Neural progenitor cell (in vitro differentiated cells): ENCODE results near the gene SNX13. TPM values are rescaled to one million over a fixed set of nuclear protein-coding genes. Genes with fewer than 3 reads are reported as not detected.

Experiments used
- DNase-seq: peaks from one replicate; pipeline ENCODE4 v3.0.0-alpha.2; 2016; ENCODE audit warnings: low spot score
- H2AFZ ChIP-seq: fragments of 200-600 bp; sonication (generic); replicated peaks from 2 replicates; pipeline ENCODE4 v1.6.1; 2016; ENCODE audit warnings: antibody characterized with exemption
- H3F3A ChIP-seq: fragments of 200-600 bp; sonication (generic); 2 replicates; pipeline ENCODE4 v1.6.1; 2016; ENCODE audit warnings: antibody characterized with exemption, low read depth
- H3K27ac ChIP-seq: fragments of 200-600 bp; sonication (generic); 2 replicates; pipeline ENCODE4 v1.5.1; 2016; ENCODE audit warnings: mild to moderate bottlenecking
- H3K27me3 ChIP-seq: fragments of 200-600 bp; sonication (generic); 2 replicates; pipeline ENCODE4 v1.6.1; 2016; ENCODE audit warnings: mild to moderate bottlenecking, moderate library complexity
- H3K36me3 ChIP-seq: fragments of 200-600 bp; sonication (generic); 2 replicates; pipeline ENCODE4 v1.5.1; 2016
- H3K4me1 ChIP-seq: fragments of 200-600 bp; sonication (generic); 2 replicates; pipeline ENCODE4 v1.6.1; 2016; ENCODE audit warnings: mixed run types
- H3K4me2 ChIP-seq: fragments of 200-600 bp; sonication (generic); 2 replicates; pipeline ENCODE4 v1.6.1; 2016
- H3K4me3 ChIP-seq: fragments of 200-600 bp; sonication (generic); 2 replicates; pipeline ENCODE4 v1.5.1; 2016
- H3K79me2 ChIP-seq: fragments of 200-600 bp; sonication (generic); 2 replicates; pipeline ENCODE4 v1.6.1; 2016; ENCODE audit warnings: low read depth
- H3K9ac ChIP-seq: fragments of 200-600 bp; sonication (generic); 2 replicates; pipeline ENCODE4 v1.6.1; 2016
- H3K9me3 ChIP-seq: fragments of 200-600 bp; sonication (generic); 2 replicates; pipeline ENCODE4 v1.5.1; 2016; ENCODE audit warnings: low read depth
- H4K20me1 ChIP-seq: fragments of 200-600 bp; sonication (generic); 2 replicates; pipeline ENCODE4 v1.6.1; 2016; ENCODE audit warnings: low read depth
- H3K27ac Mint-ChIP-seq: 3 replicates; pipeline ENCODE4 v1.8.0; 2021; ENCODE audit warnings: mixed read lengths
- H3K27me3 Mint-ChIP-seq: 2 replicates; pipeline ENCODE4 v1.8.0; 2022; ENCODE audit warnings: low read depth, mild to moderate bottlenecking, inconsistent platforms, moderate library complexity, mixed read lengths; ENCODE audit not compliant: insufficient read depth
- H3K36me3 Mint-ChIP-seq: 3 replicates; pipeline ENCODE4 v1.8.0; 2021; ENCODE audit warnings: mixed read lengths
- H3K4me1 Mint-ChIP-seq: 3 replicates; pipeline ENCODE4 v1.8.0; 2021; ENCODE audit warnings: mixed read lengths
- H3K4me3 Mint-ChIP-seq: 3 replicates; pipeline ENCODE4 v1.8.0; 2021; ENCODE audit warnings: mild to moderate bottlenecking, moderate library complexity, mixed read lengths
- H3K9me3 Mint-ChIP-seq: 3 replicates; pipeline ENCODE4 v1.8.0; 2020; ENCODE audit warnings: mixed read lengths
- EZH2 ChIP-seq: fragments of 200-600 bp; sonication (generic); IDR thresholded peaks from 2 replicates; pipeline ENCODE4 v1.6.1; 2017; ENCODE audit warnings: antibody characterized with exemption, mild to moderate bottlenecking, moderate library complexity
- EZH2phosphoT487 ChIP-seq: fragments of 200-600 bp; sonication (generic); IDR thresholded peaks from 2 replicates; pipeline ENCODE4 v1.6.1; 2017; ENCODE audit warnings: antibody characterized with exemption
- total RNA-seq: library from RNA; depleted of rRNA; stranded (reverse); fragments of >200 nt; gene quantifications from 2 replicates; pipeline ENCODE4 v1.2.3, GENCODE V29; 2015; ENCODE audit warnings: low replicate concordance
- TF ChIP-seq, protein P1 (sequence below): fragments of 200-600 bp; sonication (generic); IDR thresholded peaks from 2 replicates; pipeline ENCODE4 v1.5.1; 2017; ENCODE audit warnings: antibody characterized with exemption, mild to moderate bottlenecking

The SNX13 gene
- total RNA-seq, 1 donor from 2014 or later: 67.5 TPM

DNA sequence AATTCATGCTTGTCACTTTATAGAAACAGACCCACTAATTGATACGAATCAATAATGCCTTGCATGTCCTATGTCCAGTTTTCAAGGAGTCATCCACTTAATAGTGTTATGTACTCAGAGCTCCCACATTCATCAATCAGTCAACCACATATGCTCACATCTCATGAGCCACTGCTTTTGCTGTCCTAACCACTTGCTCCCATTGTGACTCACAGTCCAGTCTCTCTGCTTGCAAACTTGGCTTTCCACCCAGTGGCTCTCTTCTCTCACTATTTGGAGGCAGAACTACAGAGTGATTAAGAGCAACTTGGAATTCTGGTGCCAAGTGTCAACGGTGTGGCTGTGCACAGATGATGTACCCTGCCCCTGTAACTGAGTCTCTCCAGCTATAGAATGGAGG lies 166.0 kb downstream of the SNX13 start:
- Histone ChIP-seq H2AFZ (no peak overlapping the region), H3K4me1 (peaks cover 20% of the 10 kb centered on the region), H3K27ac (no peak overlapping the region), H3K4me2 (no peak overlapping the region), H3K9ac (no peak overlapping the region), H3K4me3 (no peak overlapping the region), H3F3A (no peaks in the 10 kb centered on the region), H3K9me3 (no peaks in the 10 kb centered on the region), H3K79me2 (no peaks in the 10 kb centered on the region), H4K20me1 (no peaks in the 10 kb centered on the region), H3K27me3 (no peaks in the 10 kb centered on the region), H3K36me3 (no peaks in the 10 kb centered on the region)
- Mint-ChIP-seq H3K4me1 (peaks cover 16% of the 10 kb centered on the region), H3K9me3 (no peaks in the 10 kb centered on the region), H3K36me3 (no peaks in the 10 kb centered on the region), H3K4me3 (no peak overlapping the region), H3K27ac (no peak overlapping the region), H3K27me3 (peaks cover 2% of the 10 kb centered on the region)
- TF ChIP-seq EZH2phosphoT487 (no peak), EZH2 (no peak)
- DNase-seq: no peak

- Histone ChIP-seq H2AFZ (no peak overlapping the region), H3F3A (no peaks in the 10 kb centered on the region), H3K27me3 (no peaks in the 10 kb centered on the region), H3K4me3 (no peak overlapping the region), H3K4me2 (no peak overlapping the region), H3K79me2 (no peaks in the 10 kb centered on the region), H3K4me1 (peaks cover 20% of the 10 kb centered on the region), H3K9ac (no peak overlapping the region), H4K20me1 (no peaks in the 10 kb centered on the region), H3K27ac (no peak overlapping the region), H3K36me3 (no peaks in the 10 kb centered on the region), H3K9me3 (no peaks in the 10 kb centered on the region)
- no peaks in the 10 kb centered on the region for H3K36me3 Mint-ChIP-seq
- no peak for DNase-seq
- no peak overlapping the region for H3K4me3 Mint-ChIP-seq
- TF ChIP-seq EZH2 (no peak), EZH2phosphoT487 (no peak)
- TF ChIP-seq, protein P1, sequence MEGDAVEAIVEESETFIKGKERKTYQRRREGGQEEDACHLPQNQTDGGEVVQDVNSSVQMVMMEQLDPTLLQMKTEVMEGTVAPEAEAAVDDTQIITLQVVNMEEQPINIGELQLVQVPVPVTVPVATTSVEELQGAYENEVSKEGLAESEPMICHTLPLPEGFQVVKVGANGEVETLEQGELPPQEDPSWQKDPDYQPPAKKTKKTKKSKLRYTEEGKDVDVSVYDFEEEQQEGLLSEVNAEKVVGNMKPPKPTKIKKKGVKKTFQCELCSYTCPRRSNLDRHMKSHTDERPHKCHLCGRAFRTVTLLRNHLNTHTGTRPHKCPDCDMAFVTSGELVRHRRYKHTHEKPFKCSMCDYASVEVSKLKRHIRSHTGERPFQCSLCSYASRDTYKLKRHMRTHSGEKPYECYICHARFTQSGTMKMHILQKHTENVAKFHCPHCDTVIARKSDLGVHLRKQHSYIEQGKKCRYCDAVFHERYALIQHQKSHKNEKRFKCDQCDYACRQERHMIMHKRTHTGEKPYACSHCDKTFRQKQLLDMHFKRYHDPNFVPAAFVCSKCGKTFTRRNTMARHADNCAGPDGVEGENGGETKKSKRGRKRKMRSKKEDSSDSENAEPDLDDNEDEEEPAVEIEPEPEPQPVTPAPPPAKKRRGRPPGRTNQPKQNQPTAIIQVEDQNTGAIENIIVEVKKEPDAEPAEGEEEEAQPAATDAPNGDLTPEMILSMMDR: no peak
- H3K27me3 Mint-ChIP-seq: peaks cover 2% of the 10 kb centered on the region
- H3K4me1 Mint-ChIP-seq: peaks cover 16% of the 10 kb centered on the region
- H3K27ac Mint-ChIP-seq: no peak overlapping the region
- H3K9me3 Mint-ChIP-seq: no peaks in the 10 kb centered on the region
Observed at GRCh38 chr7:17773289-17773626, 167.0 kb downstream of the SNX13 start.

DNA sequence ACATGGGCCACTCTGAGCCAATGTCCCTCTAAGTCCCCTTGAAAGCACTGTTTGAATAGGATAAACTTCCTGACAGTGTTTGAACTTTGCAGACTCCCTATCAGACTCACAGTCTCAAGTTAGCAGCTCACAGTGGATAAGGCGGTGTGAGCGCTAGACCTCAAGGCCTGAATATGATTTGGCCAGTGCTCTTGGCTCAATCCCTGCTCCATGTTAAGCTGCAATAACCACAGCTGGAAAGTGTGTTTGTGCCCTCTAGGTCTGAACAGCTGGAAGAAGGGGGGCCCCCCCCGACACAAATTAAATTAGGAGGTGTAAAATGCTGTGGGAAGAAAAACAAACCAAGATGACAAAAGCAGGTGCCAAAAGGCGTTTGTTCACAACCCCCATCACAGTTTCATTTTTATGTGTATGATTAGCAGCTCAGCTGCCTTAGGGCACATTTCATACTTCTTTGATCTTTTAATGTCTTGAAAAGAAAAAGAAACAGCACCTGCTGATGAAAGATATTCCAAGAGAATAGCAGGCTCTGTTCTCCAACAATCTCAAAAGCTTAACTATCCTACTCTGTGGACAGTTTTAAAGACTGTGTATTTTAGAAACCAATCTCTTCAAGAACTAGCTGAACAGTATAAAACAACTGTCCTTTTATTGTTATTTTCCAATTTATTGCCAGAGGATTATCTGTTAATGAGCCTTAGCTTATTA lies 167.6 kb downstream of the SNX13 start:
- Histone ChIP-seq H3K27me3 (no peaks in the 10 kb centered on the region), H2AFZ (no peak overlapping the region), H3F3A (no peaks in the 10 kb centered on the region), H3K4me2 (peak overlapping the region; percentile 50), H3K9me3 (no peaks in the 10 kb centered on the region), H3K9ac (no peak overlapping the region), H3K36me3 (no peaks in the 10 kb centered on the region), H3K27ac (no peak overlapping the region), H4K20me1 (no peaks in the 10 kb centered on the region), H3K4me1 (peaks cover 20% of the 10 kb centered on the region), H3K4me3 (no peak overlapping the region), H3K79me2 (no peaks in the 10 kb centered on the region)
- Mint-ChIP-seq H3K9me3 (no peaks in the 10 kb centered on the region), H3K4me3 (no peak overlapping the region), H3K36me3 (no peaks in the 10 kb centered on the region), H3K27ac (no peak overlapping the region), H3K4me1 (peaks cover 16% of the 10 kb centered on the region), H3K27me3 (peaks cover 2% of the 10 kb centered on the region)
- TF ChIP-seq, protein P1: no peak
- TF ChIP-seq EZH2 (no peak), EZH2phosphoT487 (no peak)
- DNase-seq: peak; percentile 23

- H3K27ac Mint-ChIP-seq: peak overlapping the region; percentile 26
- H3K9ac ChIP-seq: no peak overlapping the region
- H3F3A ChIP-seq: no peaks in the 10 kb centered on the region
- H3K4me2 ChIP-seq: peak overlapping the region; percentile 50
- H3K4me1 ChIP-seq: peaks cover 20% of the 10 kb centered on the region
- no peaks in the 10 kb centered on the region for H3K9me3 ChIP-seq
- no peaks in the 10 kb centered on the region for H3K27me3 ChIP-seq
- no peak overlapping the region for H3K4me3 Mint-ChIP-seq
- no peak overlapping the region for H2AFZ ChIP-seq
- no peak overlapping the region for H3K27ac ChIP-seq
- no peaks in the 10 kb centered on the region for H3K36me3 Mint-ChIP-seq
- no peaks in the 10 kb centered on the region for H4K20me1 ChIP-seq
- DNase-seq: no peak
- peaks cover 16% of the 10 kb centered on the region for H3K4me1 Mint-ChIP-seq
- H3K36me3 ChIP-seq: no peaks in the 10 kb centered on the region
- TF ChIP-seq EZH2 (no peak), EZH2phosphoT487 (no peak)
- TF ChIP-seq, protein P1: no peak
- H3K4me3 ChIP-seq: no peak overlapping the region
- no peaks in the 10 kb centered on the region for H3K79me2 ChIP-seq
- no peaks in the 10 kb centered on the region for H3K9me3 Mint-ChIP-seq
- H3K27me3 Mint-ChIP-seq: peaks cover 2% of the 10 kb centered on the region
Observed at GRCh38 chr7:17771901-17772408, 168.3 kb downstream of the SNX13 start.
